IPS DF 6.9 (cell line): ENCODE results near the gene VEGFC.

Source experiments
- DNase-seq: peaks from one replicate; pipeline ENCODE4 v3.0.0-alpha.2; 2013; ENCODE audit warnings: low read depth, low spot score
- H3K27ac ChIP-seq: one replicate; pipeline ENCODE4 v1.5.1; 2013; ENCODE audit warnings: low read length, control low read depth
- H3K27me3 ChIP-seq: 2 replicates; pipeline ENCODE4 v1.6.1; 2013; ENCODE audit warnings: mild to moderate bottlenecking, low read length; ENCODE audit not compliant: control insufficient read depth, insufficient read depth
- H3K36me3 ChIP-seq: 2 replicates; pipeline ENCODE4 v1.6.1; 2013; ENCODE audit warnings: low read length; ENCODE audit not compliant: control insufficient read depth, insufficient read depth
- H3K4me1 ChIP-seq: 2 replicates; pipeline ENCODE4 v1.6.1; 2013; ENCODE audit warnings: low read length; ENCODE audit not compliant: control insufficient read depth, insufficient read depth
- H3K4me3 ChIP-seq: 2 replicates; pipeline ENCODE4 v1.5.1; 2013; ENCODE audit warnings: mild to moderate bottlenecking, low read length
- H3K9me3 ChIP-seq: 2 replicates; pipeline ENCODE4 v1.6.1; 2013; ENCODE audit warnings: low read length, inconsistent platforms; ENCODE audit not compliant: control insufficient read depth, insufficient read depth
- WGBS: extraction: QIAGEN DNeasy Blood & Tissue Kit; methylation state at CpG from one replicate; pipeline ENCODE4 v1.1.7; 2013; ENCODE audit warnings: mixed read lengths, missing lambda C conversion rate; ENCODE audit not compliant: insufficient read length, insufficient coverage; 5-methylcytosine and 5-hydroxymethylcytosine counted together

Gene VEGFC

DNA sequence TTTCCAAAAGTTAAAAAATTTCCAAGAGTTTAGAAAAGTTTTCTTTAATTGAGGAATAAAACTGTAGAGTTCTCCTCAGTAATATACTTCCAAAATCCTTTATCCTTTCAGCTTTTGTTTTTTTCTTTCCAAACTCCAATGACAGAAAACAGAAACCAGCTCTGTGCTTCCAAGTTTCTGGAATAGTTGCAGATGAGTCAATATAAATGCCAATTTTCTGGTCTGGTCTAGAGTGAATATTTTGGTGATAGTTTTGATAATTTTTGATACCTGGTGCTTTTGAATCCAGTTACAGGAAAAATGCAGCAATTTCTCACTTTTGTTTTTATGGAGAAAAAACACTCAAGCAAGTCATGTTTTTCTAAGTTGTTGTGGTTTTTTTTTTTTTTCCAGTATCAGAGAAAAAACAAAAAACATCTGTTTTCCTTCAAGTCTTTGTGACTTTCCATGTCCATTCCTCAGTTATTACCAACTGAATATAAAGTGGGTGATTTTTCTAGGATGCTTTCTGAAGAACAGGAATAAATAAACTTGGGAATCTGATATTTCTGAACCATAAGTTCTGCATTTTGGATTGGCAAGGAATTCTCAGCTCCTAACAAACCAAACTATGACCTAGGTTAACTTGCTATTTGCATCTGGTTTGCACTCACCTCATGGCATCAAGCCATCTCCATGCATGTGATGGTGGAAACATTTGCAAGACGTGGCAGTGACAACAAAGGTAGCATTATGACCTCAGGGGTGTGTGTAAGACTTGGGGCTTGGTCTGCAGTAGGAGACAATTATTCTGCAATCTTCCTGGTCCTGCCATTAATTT is 139.1 kb downstream of the VEGFC start:
- no peaks in the 10 kb centered on the region for H3K4me1 ChIP-seq
- H3K27me3 ChIP-seq = no peaks in the 10 kb centered on the region
- H3K9me3 ChIP-seq = no peaks in the 10 kb centered on the region
- H3K4me3 ChIP-seq = no peak overlapping the region
- WGBS = no CpG with 5 or more reads among the region's 1 CpG
- no peaks in the 10 kb centered on the region for H3K36me3 ChIP-seq
- H3K27ac ChIP-seq = no peak overlapping the region
- DNase-seq = no peak

DNA sequence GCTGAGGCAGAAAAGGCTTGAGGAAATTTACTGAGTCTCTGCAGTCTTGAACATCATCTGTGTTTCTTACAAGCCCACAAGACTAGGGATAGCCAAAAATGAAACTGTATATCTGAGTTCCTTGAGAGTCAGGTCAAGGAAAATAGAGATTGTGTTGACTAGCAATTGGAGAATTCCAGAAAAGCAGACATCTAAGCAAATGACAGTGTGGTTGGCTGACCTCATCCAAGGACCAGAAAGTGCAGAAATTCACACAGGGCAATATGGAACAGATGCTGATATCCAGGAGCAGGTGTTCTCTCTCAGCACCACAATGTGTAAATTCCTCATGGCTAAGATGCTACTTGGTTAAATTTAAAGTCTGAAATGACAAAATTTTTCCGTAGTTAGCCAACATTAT is 146.4 kb downstream of the VEGFC start:
- H3K27me3 ChIP-seq = no peaks in the 10 kb centered on the region
- no peak for DNase-seq
- no peaks in the 10 kb centered on the region for H3K9me3 ChIP-seq
- H3K4me1 ChIP-seq = no peaks in the 10 kb centered on the region
- H3K4me3 ChIP-seq = no peak overlapping the region
- no CpG with 5 or more reads among the region's 1 CpG for WGBS
- H3K27ac ChIP-seq = no peak overlapping the region
- H3K36me3 ChIP-seq = no peaks in the 10 kb centered on the region

DNA sequence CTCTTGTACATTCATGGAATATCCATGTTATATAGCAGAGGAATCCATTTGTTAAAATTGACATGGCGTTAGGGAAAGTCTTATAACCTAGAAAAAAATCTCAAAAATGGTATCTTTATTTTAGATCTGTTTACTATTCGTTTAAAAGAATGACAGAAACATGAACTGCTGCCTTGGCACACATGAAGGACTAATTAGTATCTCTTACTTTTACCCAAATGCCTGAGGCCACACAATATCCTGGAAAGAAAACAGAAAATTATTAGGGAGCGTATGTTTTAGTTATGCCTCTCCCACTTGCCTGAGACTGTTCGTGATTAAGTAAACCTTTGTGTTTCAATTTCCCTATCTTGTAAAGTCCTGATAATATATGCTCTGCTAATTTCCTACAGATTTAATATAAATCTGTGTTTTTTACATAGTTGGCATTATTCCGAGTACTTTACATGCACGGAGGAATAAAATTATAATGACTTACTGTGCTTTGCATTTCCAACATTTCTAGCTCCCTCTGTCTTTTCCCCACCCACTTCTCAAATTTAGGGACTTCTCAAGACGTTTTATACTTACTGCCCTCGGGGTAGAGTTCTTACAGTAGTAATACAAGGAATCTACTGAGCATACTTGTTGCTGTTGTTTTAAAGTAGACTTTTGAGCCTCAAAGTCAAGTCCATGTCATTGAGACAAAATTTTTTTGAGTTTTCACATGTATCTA is 147.3 kb downstream of the VEGFC start:
- DNase-seq = no peak
- Histone ChIP-seq H3K36me3 (no peaks in the 10 kb centered on the region), H3K27ac (no peak overlapping the region), H3K9me3 (no peaks in the 10 kb centered on the region), H3K27me3 (no peaks in the 10 kb centered on the region), H3K4me1 (no peaks in the 10 kb centered on the region), H3K4me3 (no peak overlapping the region)
- WGBS = no CpG with 5 or more reads among the region's 8 CpGs

DNA sequence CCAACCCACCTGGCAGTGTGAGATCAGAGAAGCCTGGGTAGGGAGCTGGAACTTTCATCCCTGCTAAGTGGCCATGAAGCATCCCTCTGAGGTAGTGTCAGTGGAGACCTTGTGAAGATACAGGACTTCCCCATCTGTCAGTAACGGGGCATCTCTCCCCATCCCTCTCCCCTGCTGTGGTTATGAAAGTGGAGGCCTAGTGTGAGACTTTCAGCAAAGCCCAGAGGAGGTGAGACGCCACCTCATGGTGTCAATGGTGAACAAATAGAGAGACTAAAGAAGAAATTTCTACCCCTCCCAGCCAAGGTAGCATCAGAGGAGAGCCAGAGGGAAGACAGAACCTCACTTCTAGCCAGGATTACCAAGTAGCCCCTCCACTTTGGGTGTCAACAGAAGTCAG is 150.2 kb downstream of the VEGFC start:
- H3K27me3 ChIP-seq = no peaks in the 10 kb centered on the region
- no peak for DNase-seq
- H3K9me3 ChIP-seq = no peaks in the 10 kb centered on the region

DNA sequence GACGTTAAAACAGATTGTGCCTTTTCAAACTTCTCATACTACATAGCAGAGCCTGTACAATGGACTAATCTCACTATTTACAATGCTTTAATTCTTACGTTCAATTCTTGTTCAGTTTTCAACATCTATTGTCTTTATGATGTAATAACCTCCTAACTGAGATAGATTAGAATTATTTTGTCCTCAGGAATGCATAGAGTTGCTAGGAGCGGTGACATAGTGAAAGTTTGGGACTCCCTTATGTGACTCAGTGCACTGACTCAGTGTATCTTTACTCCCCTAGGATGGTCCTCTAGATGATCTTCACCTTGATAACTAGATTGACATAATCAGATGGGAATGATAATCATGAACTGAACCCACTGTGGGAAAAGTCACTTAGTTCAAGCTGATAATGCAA is 151.5 kb downstream of the VEGFC start:
- DNase-seq = no peak
- H3K4me3 ChIP-seq = no peak overlapping the region
- H3K9me3 ChIP-seq = no peaks in the 10 kb centered on the region
- WGBS = no CpG with 5 or more reads among the region's 3 CpGs
- no peaks in the 10 kb centered on the region for H3K36me3 ChIP-seq
- H3K27me3 ChIP-seq = no peaks in the 10 kb centered on the region
- H3K4me1 ChIP-seq = no peaks in the 10 kb centered on the region
- H3K27ac ChIP-seq = no peak overlapping the region

More for the DNA sequence above, 150.2 kb downstream of the VEGFC start:
- H3K4me3 ChIP-seq = no peak overlapping the region
- H3K27ac ChIP-seq = no peak overlapping the region
- H3K36me3 ChIP-seq = no peaks in the 10 kb centered on the region
- WGBS = no CpG with 5 or more reads among the region's 2 CpGs
- no peaks in the 10 kb centered on the region for H3K4me1 ChIP-seq

DNA sequence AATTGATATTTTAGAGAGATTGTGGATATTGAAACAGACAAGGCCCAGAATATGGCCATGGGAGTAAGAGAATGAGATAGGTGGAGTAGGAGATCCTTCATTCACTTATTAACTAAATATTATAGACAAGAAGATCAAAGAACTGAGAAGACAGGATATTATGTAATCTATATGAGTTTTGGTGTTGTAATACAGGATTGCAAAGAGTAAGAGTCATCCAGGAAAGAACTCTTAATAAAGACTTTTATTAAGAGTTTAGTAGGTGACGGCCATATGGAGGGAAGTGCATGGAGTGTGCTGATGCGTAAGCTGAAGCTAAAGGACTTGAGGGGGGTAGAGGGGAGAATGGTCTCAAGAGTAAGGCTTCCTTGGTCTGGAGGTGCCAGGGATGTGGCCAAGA is 153.7 kb downstream of the VEGFC start:
- Histone ChIP-seq H3K36me3 (no peaks in the 10 kb centered on the region), H3K27me3 (no peaks in the 10 kb centered on the region), H3K9me3 (no peaks in the 10 kb centered on the region), H3K4me1 (no peaks in the 10 kb centered on the region), H3K27ac (no peak overlapping the region), H3K4me3 (no peak overlapping the region)
- no CpG with 5 or more reads among the region's 2 CpGs for WGBS
- DNase-seq = no peak

DNA sequence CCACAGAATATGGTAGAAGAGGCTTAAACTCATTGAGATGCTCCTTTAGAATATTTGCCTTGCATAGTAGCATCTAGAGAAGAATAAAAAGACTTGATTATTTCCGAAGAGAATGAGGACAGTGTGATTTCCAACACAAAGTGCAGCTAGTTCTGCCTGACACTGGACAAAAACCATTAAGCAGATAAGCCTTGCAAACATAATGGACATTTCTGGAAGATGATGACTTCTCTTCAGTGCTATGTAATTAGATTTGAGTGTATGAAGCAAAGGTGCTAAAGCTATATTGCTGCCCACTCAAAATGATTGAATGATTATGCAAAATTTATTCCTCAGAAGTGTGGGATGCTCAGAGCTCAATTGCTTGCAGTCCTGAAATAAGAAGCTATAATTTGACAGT is 156.4 kb downstream of the VEGFC start:
- Histone ChIP-seq H3K27ac (no peak overlapping the region), H3K4me3 (no peak overlapping the region), H3K36me3 (no peaks in the 10 kb centered on the region), H3K27me3 (no peaks in the 10 kb centered on the region), H3K4me1 (no peaks in the 10 kb centered on the region; the same call in 1 of the 2 replicates), H3K9me3 (no peaks in the 10 kb centered on the region)
- DNase-seq = no peak
- WGBS = no CpG with 5 or more reads among the region's 1 CpG

DNA sequence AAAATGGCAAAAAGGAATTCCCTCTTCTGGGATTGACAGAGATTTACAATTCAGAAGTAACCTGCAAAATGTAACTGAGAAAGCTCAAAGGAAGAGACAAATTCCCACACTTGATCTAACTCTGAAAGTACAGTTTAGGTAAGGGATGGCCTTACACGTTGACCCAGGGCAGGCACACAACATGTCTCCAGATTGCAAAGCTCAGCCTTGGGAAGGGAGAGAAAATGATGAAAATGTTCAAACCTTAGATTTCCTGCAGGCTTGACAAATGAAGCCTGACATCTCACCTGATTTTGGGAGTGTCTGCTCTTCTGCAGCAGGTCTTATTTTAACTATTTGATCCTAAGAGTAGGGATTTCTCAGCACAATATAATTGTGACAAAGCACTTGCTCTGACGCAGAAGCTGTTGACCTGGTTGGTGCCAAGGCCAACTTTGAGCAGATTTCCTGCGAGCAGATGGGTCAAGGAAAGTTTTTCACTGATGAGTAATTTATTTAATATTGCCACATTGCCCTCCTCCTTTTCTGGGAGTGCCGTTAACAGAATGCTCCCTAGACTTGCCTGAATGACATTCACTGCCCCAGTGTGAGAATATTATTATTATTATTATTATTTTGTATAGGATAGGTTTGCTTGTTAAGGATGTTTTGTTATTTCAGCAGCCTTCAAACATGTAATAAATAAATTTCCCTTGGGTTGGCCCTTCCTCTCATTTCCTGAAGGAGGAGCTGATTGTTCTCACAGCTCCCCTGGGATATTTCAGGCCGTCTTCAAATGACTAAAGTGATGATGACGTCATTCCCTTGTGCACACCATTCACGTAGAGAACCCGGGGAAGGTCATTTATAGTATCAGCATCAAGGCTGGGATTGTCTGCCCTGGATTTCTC is 157.1 kb downstream of the VEGFC start:
- H3K27me3 ChIP-seq = no peaks in the 10 kb centered on the region
- DNase-seq = no peak
- no peak overlapping the region for H3K4me3 ChIP-seq
- H3K27ac ChIP-seq = no peak overlapping the region
- no CpG with 5 or more reads among the region's 8 CpGs for WGBS
- H3K9me3 ChIP-seq = no peaks in the 10 kb centered on the region
- H3K36me3 ChIP-seq = no peaks in the 10 kb centered on the region
- no peaks in the 10 kb centered on the region; the same call in 1 of the 2 replicates for H3K4me1 ChIP-seq
